ENCODE measurements around the gene DTX4. TPM values are rescaled to one million over a fixed set of nuclear protein-coding genes. Genes with fewer than 3 reads are reported as not detected.
A peak's percentile ranks its signal among the peaks of the same experiment; 100 is the strongest.

The DTX4 gene
- total RNA-seq, 2 experiments from 2014 or later = 0.93 to 1.0 TPM

DNA sequence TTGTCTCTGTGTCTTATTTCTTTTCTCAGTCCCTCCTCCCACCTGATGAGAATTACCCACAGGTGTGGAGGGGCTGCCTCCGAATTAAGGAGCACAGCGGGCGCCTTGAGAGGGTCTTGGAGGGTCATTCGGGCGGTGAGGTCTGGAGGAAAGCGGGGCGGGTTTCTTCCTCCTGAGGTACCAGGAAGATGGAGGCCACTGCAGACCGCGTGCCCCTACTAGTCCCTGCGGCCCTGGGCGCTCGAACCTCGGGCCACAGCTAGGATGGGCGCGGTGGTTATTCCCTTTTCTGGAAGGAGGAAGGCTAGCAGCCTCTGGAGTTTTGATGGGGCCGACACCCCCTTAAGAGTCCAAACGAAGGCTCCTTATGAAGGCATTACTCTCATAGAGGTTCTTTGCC lies 34.7 kb upstream of the DTX4 start:
- Histone ChIP-seq H3K4me1 (ENCODE audit: insufficient read depth, low read length) (peaks cover 7% of the 10 kb centered on the region), H3K36me3 (ENCODE audit: insufficient read depth, low read length) (peaks cover 43% of the 10 kb centered on the region), H3K9me3 (ENCODE audit: control insufficient read depth in 1 of 2, insufficient read depth in 1 of 2, low read length in 2 of 2) (no peaks in the 10 kb centered on the region), H3K27me3 (ENCODE audit: control insufficient read depth in 1 of 2, insufficient read depth in 2 of 2, low read length in 2 of 2) (no peaks in the 10 kb centered on the region), H3K4me3 (ENCODE audit: low read length) (no peak overlapping the region), H3K27ac (ENCODE audit: low read depth in 1 of 2, low read length in 2 of 2) (no peak overlapping the region)
- ChIA-PET CTCF (no interaction called here), POLR2A (no interaction called here)
- Mint-ChIP-seq H3K27ac (no peak overlapping the region), H3K4me1 (ENCODE audit: low read depth) (peaks cover 21% of the 10 kb centered on the region), H3K4me3 (no peak overlapping the region), H3K36me3 (ENCODE audit: low read depth) (peaks cover 52% of the 10 kb centered on the region), H3K27me3 (no peaks in the 10 kb centered on the region), H3K9me3 (no peaks in the 10 kb centered on the region)
- DNase-seq (no peak), ATAC-seq (ENCODE audit: poor library complexity) (no peak)
- intact Hi-C loops (cut with DNase I, micrococcal nuclease) = loop anchor here in 1 of 2 experiments (5.0 kb wide), 3 partner anchors 180 to 1570 kb away; partner anchors contain the start of gene UBE2L6
- TF ChIP-seq, protein P1, sequence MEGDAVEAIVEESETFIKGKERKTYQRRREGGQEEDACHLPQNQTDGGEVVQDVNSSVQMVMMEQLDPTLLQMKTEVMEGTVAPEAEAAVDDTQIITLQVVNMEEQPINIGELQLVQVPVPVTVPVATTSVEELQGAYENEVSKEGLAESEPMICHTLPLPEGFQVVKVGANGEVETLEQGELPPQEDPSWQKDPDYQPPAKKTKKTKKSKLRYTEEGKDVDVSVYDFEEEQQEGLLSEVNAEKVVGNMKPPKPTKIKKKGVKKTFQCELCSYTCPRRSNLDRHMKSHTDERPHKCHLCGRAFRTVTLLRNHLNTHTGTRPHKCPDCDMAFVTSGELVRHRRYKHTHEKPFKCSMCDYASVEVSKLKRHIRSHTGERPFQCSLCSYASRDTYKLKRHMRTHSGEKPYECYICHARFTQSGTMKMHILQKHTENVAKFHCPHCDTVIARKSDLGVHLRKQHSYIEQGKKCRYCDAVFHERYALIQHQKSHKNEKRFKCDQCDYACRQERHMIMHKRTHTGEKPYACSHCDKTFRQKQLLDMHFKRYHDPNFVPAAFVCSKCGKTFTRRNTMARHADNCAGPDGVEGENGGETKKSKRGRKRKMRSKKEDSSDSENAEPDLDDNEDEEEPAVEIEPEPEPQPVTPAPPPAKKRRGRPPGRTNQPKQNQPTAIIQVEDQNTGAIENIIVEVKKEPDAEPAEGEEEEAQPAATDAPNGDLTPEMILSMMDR (IDR thresholded peaks at IDR 0.05) = no peak

DNA sequence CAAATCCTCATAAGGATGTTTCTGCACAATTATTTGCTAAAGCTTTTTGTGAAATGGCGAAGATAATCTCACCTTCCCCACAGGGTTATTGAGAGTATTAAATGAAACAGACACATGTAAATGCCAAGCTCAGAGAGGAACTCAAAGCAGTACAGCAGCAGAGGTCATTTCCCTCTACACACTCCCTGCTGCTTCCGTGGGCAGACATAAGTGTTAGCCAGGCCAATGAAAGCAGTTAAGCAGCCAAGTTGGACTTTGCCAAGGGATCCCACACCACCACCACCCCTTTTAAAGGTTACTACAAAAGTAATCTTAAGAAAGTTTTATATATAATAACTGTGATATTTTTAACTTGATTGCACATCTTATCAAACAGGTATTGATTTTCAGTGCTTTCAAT lies 33.3 kb upstream of the DTX4 start:
- Mint-ChIP-seq H3K9me3 (no peaks in the 10 kb centered on the region), H3K27ac (no peak overlapping the region), H3K36me3 (ENCODE audit: low read depth) (peaks cover 50% of the 10 kb centered on the region), H3K4me3 (no peak overlapping the region), H3K27me3 (no peaks in the 10 kb centered on the region), H3K4me1 (ENCODE audit: low read depth) (peaks cover 36% of the 10 kb centered on the region)
- Histone ChIP-seq H3K36me3 (ENCODE audit: insufficient read depth, low read length) (peaks cover 32% of the 10 kb centered on the region), H3K4me3 (ENCODE audit: low read length) (no peak overlapping the region), H3K27me3 (ENCODE audit: control insufficient read depth in 1 of 2, insufficient read depth in 2 of 2, low read length in 2 of 2) (no peaks in the 10 kb centered on the region), H3K27ac (ENCODE audit: low read depth in 1 of 2, low read length in 2 of 2) (no peak overlapping the region), H3K4me1 (ENCODE audit: insufficient read depth, low read length) (peaks cover 14% of the 10 kb centered on the region), H3K9me3 (ENCODE audit: control insufficient read depth in 1 of 2, insufficient read depth in 1 of 2, low read length in 2 of 2) (no peaks in the 10 kb centered on the region)
- intact Hi-C loops (cut with DNase I, micrococcal nuclease) = loop anchor here in 1 of 2 experiments (5.0 kb wide), 3 partner anchors 181 to 1571 kb away; partner anchors contain the start of gene UBE2L6
- TF ChIP-seq, protein P1 (IDR thresholded peaks at IDR 0.05) = no peak
- DNase-seq (no peak), ATAC-seq (ENCODE audit: poor library complexity) (no peak)
- CTCF ChIA-PET = no interaction called here
- POLR2A ChIA-PET = no interaction called here

DNA sequence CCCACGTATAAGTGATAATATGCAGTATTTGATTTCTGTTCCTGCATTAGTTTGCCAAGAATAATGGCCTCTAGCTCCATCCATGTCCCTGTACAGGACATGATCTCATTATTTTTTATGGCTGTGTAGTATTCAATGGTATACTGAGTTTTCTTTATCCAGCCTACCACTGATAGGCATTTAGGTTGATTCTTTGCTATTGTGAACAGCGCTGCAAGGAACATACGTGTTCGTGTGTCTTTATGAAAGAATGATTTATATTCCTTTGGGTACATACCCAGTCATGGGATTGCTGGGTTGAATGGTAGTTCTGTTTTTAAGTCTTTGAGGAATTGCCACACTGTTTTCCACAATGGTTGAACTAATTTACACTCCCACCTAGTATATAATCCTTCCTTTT lies 30.7 kb upstream of the DTX4 start:
- Mint-ChIP-seq H3K36me3 (ENCODE audit: low read depth) (peaks cover 32% of the 10 kb centered on the region), H3K27ac (peak overlapping the region; percentile 90), H3K9me3 (no peaks in the 10 kb centered on the region), H3K27me3 (no peaks in the 10 kb centered on the region), H3K4me1 (ENCODE audit: low read depth) (peaks cover 50% of the 10 kb centered on the region), H3K4me3 (peak overlapping the region; percentile 94)
- ChIA-PET CTCF (interaction anchor here (1.7 to 9.6 kb wide), 5 partner anchors 16 to 83 kb away, joined by 6 to 87 read pairs (median 12); partner anchors contain the start of genes DTX4 and FAM111B), POLR2A (interaction anchor here (1.4 kb wide), 1 partner anchor 11 kb away, joined by 6 read pairs; no protein-coding TSS in a partner anchor)
- ATAC-seq (ENCODE audit: poor library complexity) (no peak), DNase-seq (no peak)
- TF ChIP-seq, protein P1 (IDR thresholded peaks at IDR 0.05) = no peak
- no peaks in the 10 kb centered on the region for H3K9me3 ChIP-seq (ENCODE audit: control insufficient read depth in 1 of 2, insufficient read depth in 1 of 2, low read length in 2 of 2)
- no peak overlapping the region for H3K4me3 ChIP-seq (ENCODE audit: low read length)
- H3K27me3 ChIP-seq (ENCODE audit: control insufficient read depth in 1 of 2, insufficient read depth in 2 of 2, low read length in 2 of 2) = no peaks in the 10 kb centered on the region
- H3K4me1 ChIP-seq (ENCODE audit: insufficient read depth, low read length) = peaks cover 23% of the 10 kb centered on the region
- intact Hi-C loops (cut with DNase I, micrococcal nuclease) = loop anchor here (5.0 to 10.0 kb wide), 7 partner anchors 524 to 1816 kb away; partner anchors contain the start of genes LPXN (in 2 of the 2), ZFP91 (in 2 of the 2), P2RX3 (in 1 of the 2) and PATL1 (in 1 of the 2)
- no peak overlapping the region for H3K27ac ChIP-seq (ENCODE audit: low read depth in 1 of 2, low read length in 2 of 2)
- peaks cover 17% of the 10 kb centered on the region for H3K36me3 ChIP-seq (ENCODE audit: insufficient read depth, low read length)
